GM19043 (cell line): ENCODE data around the gene WDFY4.

Experiments used
- ATAC-seq: cut with Tn5 transposase; IDR thresholded peaks from one replicate; pipeline ENCODE4 v1.9.1; 2021; ENCODE audit warnings: low read depth; ENCODE audit not compliant: unreplicated experiment

WDFY4 gene

DNA sequence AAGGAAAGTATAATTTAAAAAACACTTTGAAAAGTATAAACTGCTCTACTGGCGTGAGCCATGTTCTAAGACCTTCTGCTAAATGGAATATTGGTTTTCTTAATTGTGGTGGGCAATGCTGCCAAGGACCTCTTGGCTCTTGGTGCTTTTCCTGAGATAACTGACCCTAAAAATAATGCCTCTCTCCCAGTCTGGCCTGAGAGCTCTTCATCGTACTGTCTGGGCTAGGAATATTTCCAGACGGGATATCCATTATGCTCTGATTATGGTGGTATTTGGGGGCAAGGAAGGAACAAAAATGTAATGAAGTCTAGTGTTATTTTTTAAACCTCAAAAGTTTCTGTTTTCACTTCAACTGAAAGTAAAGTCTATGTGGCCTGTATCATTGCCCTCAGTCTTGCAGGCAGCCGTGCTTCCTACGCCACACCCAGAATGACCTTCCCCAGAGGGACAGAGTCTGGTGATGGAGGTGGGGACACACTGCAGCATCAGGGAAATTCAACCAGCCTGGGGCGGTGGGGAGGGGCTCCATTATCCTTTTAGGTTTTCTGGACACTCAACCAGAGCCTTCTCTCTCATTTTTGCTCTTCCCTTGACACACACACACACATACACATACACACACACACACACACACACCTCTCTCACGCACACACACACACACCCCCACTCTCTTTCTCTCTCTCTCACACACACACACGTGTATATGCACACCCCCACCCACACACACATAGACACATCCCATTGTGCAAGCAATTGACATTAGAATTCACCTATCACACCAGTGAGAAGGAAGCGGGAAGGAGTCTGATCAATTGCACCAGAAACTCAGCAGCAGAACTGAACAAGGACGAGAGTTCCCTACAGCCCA, 155.4 kb downstream of the WDFY4 start:
- no peak for ATAC-seq

- no peak for ATAC-seq
Observed at GRCh38 chr10:48842231-48842630, 157.6 kb downstream of the WDFY4 start.

DNA sequence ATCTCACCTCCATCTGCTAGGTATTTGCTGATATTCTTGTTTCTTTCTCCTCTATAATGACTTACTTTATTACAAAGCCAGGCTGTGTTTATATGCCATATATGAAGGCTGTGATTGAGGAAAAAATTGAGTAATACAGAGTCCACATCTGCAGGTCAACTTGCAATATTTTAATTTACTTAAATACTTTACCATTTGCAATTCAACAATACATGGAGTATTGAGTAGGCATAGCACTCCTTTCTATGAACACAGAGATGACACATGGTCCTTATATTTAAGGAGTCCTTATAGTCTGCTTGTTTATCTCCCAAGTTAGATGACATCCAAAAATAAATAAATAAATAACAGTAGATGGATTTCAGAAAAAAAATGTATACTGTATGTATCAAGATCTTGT, 158.5 kb downstream of the WDFY4 start:
- no peak for ATAC-seq

DNA sequence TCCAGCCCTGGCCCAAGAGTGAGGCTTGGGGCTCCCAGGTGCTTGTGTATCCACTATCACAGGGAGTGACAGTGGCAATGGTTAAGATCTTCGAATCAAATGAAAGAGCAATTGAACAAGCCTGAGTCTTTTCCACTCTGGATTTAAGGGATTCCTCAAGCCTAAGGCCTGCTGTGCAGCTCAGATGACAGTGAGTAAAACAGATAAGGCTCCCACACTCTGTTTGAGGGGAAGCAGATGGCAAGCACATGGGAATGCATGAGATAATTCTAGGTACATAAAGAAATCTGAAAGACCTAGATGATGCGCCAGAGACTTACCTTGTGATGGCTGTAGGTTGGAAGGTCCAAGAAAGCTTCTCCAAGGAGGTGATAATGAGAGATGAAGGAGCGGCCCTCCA, 159.9 kb downstream of the WDFY4 start:
- no peak for ATAC-seq

DNA sequence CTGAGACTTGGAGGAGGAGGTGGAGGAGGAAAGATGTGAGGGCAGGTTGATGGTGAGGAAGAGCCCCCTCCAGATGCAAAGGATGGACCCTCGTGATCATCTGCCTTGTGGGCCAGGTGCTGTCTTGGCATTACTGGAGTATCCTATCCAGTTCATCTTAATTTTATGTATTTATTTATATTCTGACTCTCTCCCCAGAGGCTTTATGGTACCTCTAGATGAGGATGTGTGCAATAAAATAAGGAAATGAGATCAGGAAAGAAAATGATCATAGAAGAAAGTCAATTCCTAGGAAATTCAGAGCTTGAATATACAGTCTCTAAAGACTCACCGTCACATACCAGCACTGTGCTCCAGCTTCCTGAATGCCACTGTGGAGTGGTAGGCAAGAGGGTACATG, 160.8 kb downstream of the WDFY4 start:
- ATAC-seq: no peak

DNA sequence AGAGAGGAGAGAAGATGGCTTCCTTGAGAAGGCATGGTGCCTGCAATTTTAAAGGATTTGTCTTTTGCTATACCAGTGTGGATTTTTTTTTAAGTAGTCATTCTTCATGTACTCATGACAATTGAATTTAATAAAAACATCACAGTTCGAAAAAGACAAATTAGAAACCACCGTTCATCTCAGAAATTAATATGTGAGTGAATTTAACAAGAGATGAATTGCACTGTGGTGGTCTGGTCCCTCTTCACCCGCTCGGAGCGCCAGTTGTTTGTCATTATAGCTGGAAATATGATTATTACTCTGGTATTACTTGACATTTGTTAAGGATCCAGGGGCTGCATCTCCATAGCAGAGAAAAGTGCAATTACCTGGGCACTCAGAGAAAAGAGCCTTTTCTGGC, 163.0 kb downstream of the WDFY4 start:
- no peak for ATAC-seq

GRCh38 chr10:48856855-48857254, 172.2 kb downstream of the WDFY4 start:
- ATAC-seq: no peak

GRCh38 chr10:48872234-48872633, 187.6 kb downstream of the WDFY4 start:
- no peak for ATAC-seq

- no peak for ATAC-seq
Observed at GRCh38 chr10:48878091-48878490, 193.4 kb downstream of the WDFY4 start.

GRCh38 chr10:48879451-48879850, 194.8 kb downstream of the WDFY4 start:
- no peak for ATAC-seq

DNA sequence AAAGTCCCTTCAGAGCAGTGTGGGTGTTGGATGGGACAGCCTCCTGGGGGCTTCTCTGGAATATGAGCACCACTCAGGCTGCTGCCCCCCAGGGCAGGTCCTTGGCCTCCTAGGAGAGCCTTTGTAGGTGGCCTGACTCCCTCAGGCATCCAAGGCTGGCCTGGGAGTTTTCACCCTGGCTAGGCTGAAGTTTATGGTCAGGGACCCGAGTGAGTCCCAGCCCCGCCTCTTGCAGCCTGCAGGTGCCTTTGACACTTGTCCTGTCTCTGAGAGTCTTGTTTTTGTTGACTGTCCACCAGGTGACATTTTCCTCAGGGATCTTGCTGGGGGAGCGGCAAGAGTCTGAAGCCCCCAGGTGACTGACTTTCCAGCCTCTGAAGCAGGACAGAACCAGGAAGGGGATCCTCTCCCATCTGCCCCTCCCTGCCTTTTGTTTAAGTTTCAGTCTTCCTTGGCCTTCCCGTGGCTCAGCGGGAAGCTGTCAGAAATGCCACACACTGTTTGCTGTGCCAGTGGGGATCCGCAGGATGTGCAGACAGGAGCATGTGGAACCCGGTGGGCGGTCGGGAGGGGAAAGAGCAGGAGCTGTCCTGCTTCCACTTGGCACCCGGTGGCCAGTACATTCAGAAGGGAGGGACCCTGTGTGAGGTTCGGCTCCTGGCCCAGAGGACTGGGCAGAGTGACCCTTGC, 195.5 kb downstream of the WDFY4 start:
- ATAC-seq: no peak

GRCh38 chr10:48881937-48882336, 197.3 kb downstream of the WDFY4 start:
- ATAC-seq: no peak

DNA sequence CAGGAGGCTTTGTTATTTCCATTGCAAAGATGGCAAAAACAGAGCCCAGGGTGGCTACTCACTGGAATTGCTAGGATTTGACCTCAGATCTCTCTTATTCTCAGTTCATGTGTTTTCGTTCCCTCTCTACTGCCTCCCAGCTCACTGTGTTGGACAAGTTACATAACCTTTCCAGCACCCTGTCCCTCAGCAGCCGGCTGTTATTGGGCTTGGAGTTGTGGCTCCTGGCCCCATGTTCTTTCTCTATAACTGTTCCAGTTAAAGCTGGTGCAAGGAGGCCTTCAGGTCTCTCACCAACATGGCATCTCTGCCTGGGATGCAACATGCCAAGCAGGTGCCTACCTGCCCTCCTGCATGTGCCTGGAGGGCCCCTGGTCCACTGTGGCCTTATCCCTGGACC, 198.2 kb downstream of the WDFY4 start:
- no peak for ATAC-seq

- no peak for ATAC-seq
Observed at GRCh38 chr10:48883701-48884100, 199.0 kb downstream of the WDFY4 start.

- no peak for ATAC-seq
Observed at GRCh38 chr10:48884179-48885045, 199.7 kb downstream of the WDFY4 start.

DNA sequence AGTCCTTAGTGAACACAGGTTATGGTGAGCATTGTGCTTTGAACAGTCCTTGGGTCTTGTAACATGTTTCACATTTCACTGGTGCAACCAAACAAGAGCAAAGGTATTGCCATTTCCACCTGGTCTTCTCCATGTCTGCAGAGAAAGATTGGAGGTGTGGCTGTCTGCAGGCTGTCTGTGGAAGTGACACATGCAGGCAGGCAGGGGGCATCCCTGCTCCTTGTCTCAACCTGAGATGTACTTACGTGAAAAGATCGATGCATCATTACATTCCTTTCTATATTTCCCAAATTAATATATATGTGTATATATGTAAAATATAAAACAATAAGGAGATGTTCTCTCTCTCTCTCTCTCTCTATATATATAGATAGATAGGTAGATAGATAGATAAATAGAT, 200.7 kb downstream of the WDFY4 start:
- no peak for ATAC-seq

GRCh38 chr10:48887982-48888381, 203.3 kb downstream of the WDFY4 start:
- ATAC-seq: no peak

DNA sequence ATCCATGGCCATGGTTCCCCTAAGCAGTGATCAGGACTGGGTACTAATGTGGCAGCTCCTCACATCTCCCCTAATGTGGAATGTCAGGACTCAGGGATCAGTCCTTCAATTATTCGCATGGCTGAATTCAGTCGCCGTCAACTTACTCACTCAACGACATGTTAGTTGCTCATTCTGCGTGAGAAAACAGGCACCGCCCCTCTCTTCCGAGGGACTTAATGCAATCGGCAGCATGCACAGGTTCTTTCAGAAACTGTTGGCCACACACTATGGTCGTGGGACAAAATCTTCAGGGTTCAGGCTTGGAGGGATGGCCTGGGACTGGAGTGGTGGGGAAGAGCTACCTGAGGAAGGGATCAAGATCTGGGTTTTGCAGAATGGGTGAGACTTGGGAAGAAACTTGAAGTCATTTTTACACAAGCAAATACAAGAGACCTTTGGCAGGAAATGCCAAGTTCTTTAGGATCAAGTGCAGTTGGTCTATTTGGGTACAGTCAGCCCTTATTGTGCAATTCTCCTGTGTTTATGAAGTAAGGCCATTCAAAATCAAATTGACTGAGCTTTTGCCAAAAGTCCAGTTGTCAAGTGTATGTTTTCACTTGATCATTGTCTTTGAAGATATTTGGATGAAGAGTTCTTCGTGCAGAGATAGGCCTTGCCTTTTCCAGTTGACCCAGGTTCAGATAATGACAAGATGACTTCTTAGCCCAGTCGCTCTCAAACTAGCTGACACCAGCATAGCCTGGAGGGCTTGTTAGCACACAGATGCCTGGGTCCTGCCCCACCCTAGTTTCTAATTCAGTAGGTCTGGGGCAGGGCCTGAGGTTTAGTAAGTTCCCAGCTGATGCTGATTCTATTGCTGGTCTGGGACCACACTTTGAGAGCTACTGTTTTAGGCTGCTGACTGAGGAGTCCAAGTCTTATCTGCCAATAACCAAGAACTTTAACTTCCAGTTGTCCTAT, 206.5 kb downstream of the WDFY4 start:
- ATAC-seq: no peak

DNA sequence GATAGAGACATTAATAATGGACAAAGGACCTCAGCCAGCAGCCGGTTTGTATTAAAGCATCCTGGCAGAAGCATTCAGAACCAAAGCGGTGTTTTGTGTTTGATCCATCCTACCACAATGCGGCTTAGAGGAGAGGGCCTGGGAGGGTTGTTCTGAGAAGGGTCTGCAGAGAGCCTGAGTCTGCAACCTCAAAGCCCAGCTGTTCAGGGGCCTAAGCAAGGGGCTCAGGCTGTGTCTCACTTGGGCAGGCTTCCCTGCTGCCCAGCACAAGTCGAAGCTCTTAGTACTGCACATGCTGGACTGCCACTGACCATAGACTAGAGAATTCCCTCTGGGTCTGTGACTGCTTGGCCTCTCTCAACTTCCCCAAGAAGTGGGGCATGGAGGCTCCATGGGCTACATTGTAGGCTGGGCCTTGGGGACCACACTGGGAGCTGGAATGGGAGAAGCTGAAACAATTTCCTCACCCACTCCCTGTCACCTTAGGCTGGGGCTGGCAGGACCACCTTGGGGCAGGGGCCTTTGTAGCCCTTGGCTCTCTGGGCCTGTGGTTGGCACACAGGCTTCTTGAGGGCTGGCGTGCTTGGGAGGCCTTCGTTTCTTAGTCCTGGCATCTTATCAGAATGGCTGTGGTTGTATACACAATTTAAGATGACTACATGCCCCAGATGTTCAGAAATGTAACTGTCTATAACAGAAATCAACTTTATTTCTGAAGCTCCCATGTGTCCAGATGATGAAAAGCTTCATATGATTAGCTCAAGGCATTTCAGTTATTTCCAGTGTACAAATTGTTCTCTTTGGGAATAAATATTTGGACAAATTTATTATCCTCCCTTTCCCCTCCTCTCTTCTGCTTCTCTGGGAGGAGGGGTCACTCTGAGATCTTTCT, 210.5 kb downstream of the WDFY4 start:
- ATAC-seq: no peak
